PC-3 (cell line): ENCODE data around the gene ABCC8. TPM values are rescaled to one million over a fixed set of nuclear protein-coding genes. Genes with fewer than 3 reads are reported as not detected.

Source experiments
- ATAC-seq: fragments of 200-7000 bp; cut with Tn5 transposase; 2 replicates; pipeline ENCODE4 v1.9.1; 2020; ENCODE audit warnings: mild to moderate bottlenecking, moderate library complexity
- BruUV-seq: library from RNA; stranded (reverse); fragments of 400-500 nt; replicated peaks from 2 replicates; lab custom pipeline; 2021; lab: Mats Ljungman, UMichigan
- CTCF ChIA-PET: fragments of 300-600 bp; sonication (Branson Sonifier 250); formaldehyde crosslinking; loops from one replicate; lab custom pipeline; 2022; ENCODE audit warnings: antibody characterized with exemption; lab: Charles Lee
- POLR2A ChIA-PET: fragments of 300-600 bp; sonication (Branson Sonifier 250); formaldehyde crosslinking; loops from one replicate; lab custom pipeline; 2022; ENCODE audit warnings: antibody characterized with exemption; ENCODE audit not compliant: unreplicated experiment; lab: Charles Lee
- DNase-seq: peaks from one replicate; pipeline ENCODE4 v3.0.0-alpha.2; 2015
- H2AFZ ChIP-seq: fragments of 300-600 bp; sonication (generic); 2 replicates; pipeline ENCODE4 v1.6.0; 2016; ENCODE audit warnings: antibody characterized with exemption, low read length
- H3F3A ChIP-seq: fragments of 300-600 bp; sonication (generic); one replicate; pipeline ENCODE4 v1.6.0; 2017; ENCODE audit warnings: antibody characterized with exemption, low read length, control low read depth, mild to moderate bottlenecking; ENCODE audit not compliant: unreplicated experiment
- H3K27ac ChIP-seq: fragments of 300-600 bp; sonication (generic); 2 replicates; pipeline ENCODE4 v1.5.1; 2016; ENCODE audit warnings: mild to moderate bottlenecking, low read length
- H3K27me3 ChIP-seq: fragments of 300-600 bp; sonication (generic); 2 replicates; pipeline ENCODE4 v1.6.1; 2016; ENCODE audit warnings: low read length, mixed read lengths
- H3K36me3 ChIP-seq: fragments of 300-600 bp; sonication (generic); 2 replicates; pipeline ENCODE4 v1.6.1; 2016; ENCODE audit warnings: low read depth, mixed run types, low read length, mixed read lengths
- H3K4me1 ChIP-seq: fragments of 300-600 bp; sonication (generic); 2 replicates; pipeline ENCODE4 v1.5.1; 2016; ENCODE audit warnings: low read length; ENCODE audit not compliant: insufficient read depth
- H3K4me2 ChIP-seq: fragments of 300-600 bp; sonication (generic); 2 replicates; pipeline ENCODE4 v1.6.0; 2016; ENCODE audit warnings: low read length
- H3K4me3 ChIP-seq: fragments of 300-600 bp; sonication (generic); 2 replicates; pipeline ENCODE4 v1.5.1; 2016; ENCODE audit warnings: mild to moderate bottlenecking, low read length, mixed read lengths
- H3K79me2 ChIP-seq: fragments of 300-600 bp; sonication (generic); 2 replicates; pipeline ENCODE4 v1.6.1; 2017; ENCODE audit warnings: low read length, mixed read lengths
- H3K9ac ChIP-seq: fragments of 300-600 bp; sonication (generic); 2 replicates; pipeline ENCODE4 v1.6.0; 2016; ENCODE audit warnings: mild to moderate bottlenecking, low read length
- H3K9me2 ChIP-seq: fragments of 300-600 bp; sonication (generic); replicated peaks from 2 replicates; pipeline ENCODE4 v1.6.1; 2016; ENCODE audit warnings: mixed run types, low read length, mixed read lengths
- H3K9me3 ChIP-seq: fragments of 300-600 bp; sonication (generic); 2 replicates; pipeline ENCODE4 v1.6.1; 2016; ENCODE audit warnings: low read length, mixed read lengths
- H4K20me1 ChIP-seq: fragments of 300-600 bp; sonication (generic); 2 replicates; pipeline ENCODE4 v1.6.1; 2016; ENCODE audit warnings: low read length, mixed read lengths
- CTCF ChIP-seq: fragments of 300-600 bp; sonication (generic); conservative IDR thresholded peaks from 2 replicates; pipeline ENCODE4 v1.5.1; 2017; ENCODE audit warnings: antibody characterized with exemption, low read depth, mild to moderate bottlenecking, low read length
- EZH2 ChIP-seq: fragments of 300-600 bp; sonication (generic); IDR thresholded peaks from one replicate; pipeline ENCODE4 v1.6.1; 2017; ENCODE audit warnings: antibody characterized with exemption, mild to moderate bottlenecking, low read length; ENCODE audit not compliant: unreplicated experiment
- EZH2phosphoT487 ChIP-seq: fragments of 300-600 bp; sonication (generic); IDR thresholded peaks from 2 replicates; pipeline ENCODE4 v1.6.1; 2018; ENCODE audit warnings: mild to moderate bottlenecking, antibody characterized with exemption, low read length, borderline replicate concordance
- intact Hi-C: fragments of 100-400 bp; cut with micrococcal nuclease; formaldehyde crosslinking; loops from 2 replicates; pipeline ENCODE4 v1.9.0; 2023
- total RNA-seq: library from RNA; depleted of rRNA; stranded (reverse); fragments of >200 nt; gene quantifications from 2 replicates; pipeline ENCODE4 v1.2.3, GENCODE V29; 2014

Gene ABCC8
- total RNA-seq, 1 experiment from 2014 or later: not detected

- no peaks in the 10 kb centered on the region for H3F3A ChIP-seq
- H3K4me3 ChIP-seq: no peak overlapping the region
- BruUV-seq: no TSS peak
- no peaks in the 10 kb centered on the region for H3K36me3 ChIP-seq
- POLR2A ChIA-PET: no interaction called here
- H3K27me3 ChIP-seq: no peaks in the 10 kb centered on the region
- H3K27ac ChIP-seq: no peak overlapping the region
- H3K9me2 ChIP-seq: no peaks in the 10 kb centered on the region
- H3K79me2 ChIP-seq: no peaks in the 10 kb centered on the region
- no peak for DNase-seq
- no peaks in the 10 kb centered on the region for H4K20me1 ChIP-seq
- H3K4me1 ChIP-seq: no peaks in the 10 kb centered on the region
- intact Hi-C loops: no loop called here
- no peak for ATAC-seq
- CTCF ChIA-PET: no interaction called here
- no peak overlapping the region for H3K4me2 ChIP-seq
- H2AFZ ChIP-seq: no peak overlapping the region
- TF ChIP-seq CTCF (no peak), EZH2phosphoT487 (no peak), EZH2 (no peak)
- no peak overlapping the region for H3K9ac ChIP-seq
- no peaks in the 10 kb centered on the region for H3K9me3 ChIP-seq
These were observed 95.5 kb downstream of the ABCC8 start for GRCh38 chr11:17381156-17381555.

- Histone ChIP-seq H3K4me2 (no peak overlapping the region), H3K79me2 (no peaks in the 10 kb centered on the region), H2AFZ (no peak overlapping the region), H4K20me1 (no peaks in the 10 kb centered on the region), H3K36me3 (no peaks in the 10 kb centered on the region), H3K27ac (no peak overlapping the region), H3F3A (no peaks in the 10 kb centered on the region), H3K27me3 (no peaks in the 10 kb centered on the region), H3K9me2 (no peaks in the 10 kb centered on the region), H3K4me1 (no peaks in the 10 kb centered on the region), H3K4me3 (no peak overlapping the region), H3K9me3 (no peaks in the 10 kb centered on the region), H3K9ac (no peak overlapping the region)
- BruUV-seq: no TSS peak
- DNase-seq: no peak
- POLR2A ChIA-PET: no interaction called here
- intact Hi-C loops: no loop called here
- TF ChIP-seq EZH2phosphoT487 (no peak), CTCF (no peak), EZH2 (no peak)
- CTCF ChIA-PET: no interaction called here
- no peak for ATAC-seq
These were observed 97.1 kb downstream of the ABCC8 start for GRCh38 chr11:17379383-17380180.

GRCh38 chr11:17378655-17379054, 98.0 kb downstream of the ABCC8 start:
- Histone ChIP-seq H3K4me3 (no peak overlapping the region), H3K9me3 (no peaks in the 10 kb centered on the region), H4K20me1 (no peaks in the 10 kb centered on the region), H3F3A (no peaks in the 10 kb centered on the region), H3K36me3 (no peaks in the 10 kb centered on the region), H3K4me2 (no peak overlapping the region), H3K79me2 (no peaks in the 10 kb centered on the region), H3K27ac (no peak overlapping the region), H3K9me2 (no peaks in the 10 kb centered on the region), H3K27me3 (no peaks in the 10 kb centered on the region), H2AFZ (no peak overlapping the region), H3K4me1 (no peaks in the 10 kb centered on the region), H3K9ac (no peak overlapping the region)
- DNase-seq (no peak), ATAC-seq (no peak)
- intact Hi-C loops: no loop called here
- BruUV-seq: no TSS peak
- ChIA-PET CTCF (no interaction called here), POLR2A (no interaction called here)
- no peak for TF ChIP-seq EZH2
- TF ChIP-seq CTCF: no peak
- TF ChIP-seq EZH2phosphoT487: no peak
